HG03045 (cell line): ENCODE results near the gene MEIS3.
"Not testable (repeated sequence)": the region's sequence is repeated elsewhere in the genome, so short reads cannot be mapped to it uniquely, and the experiment has no call there.

Source experiments
- ATAC-seq: cut with Tn5 transposase; IDR thresholded peaks from one replicate; pipeline ENCODE4 v1.9.1; 2021; ENCODE audit warnings: mild to moderate bottlenecking, moderate library complexity; ENCODE audit not compliant: unreplicated experiment

The MEIS3 gene

DNA sequence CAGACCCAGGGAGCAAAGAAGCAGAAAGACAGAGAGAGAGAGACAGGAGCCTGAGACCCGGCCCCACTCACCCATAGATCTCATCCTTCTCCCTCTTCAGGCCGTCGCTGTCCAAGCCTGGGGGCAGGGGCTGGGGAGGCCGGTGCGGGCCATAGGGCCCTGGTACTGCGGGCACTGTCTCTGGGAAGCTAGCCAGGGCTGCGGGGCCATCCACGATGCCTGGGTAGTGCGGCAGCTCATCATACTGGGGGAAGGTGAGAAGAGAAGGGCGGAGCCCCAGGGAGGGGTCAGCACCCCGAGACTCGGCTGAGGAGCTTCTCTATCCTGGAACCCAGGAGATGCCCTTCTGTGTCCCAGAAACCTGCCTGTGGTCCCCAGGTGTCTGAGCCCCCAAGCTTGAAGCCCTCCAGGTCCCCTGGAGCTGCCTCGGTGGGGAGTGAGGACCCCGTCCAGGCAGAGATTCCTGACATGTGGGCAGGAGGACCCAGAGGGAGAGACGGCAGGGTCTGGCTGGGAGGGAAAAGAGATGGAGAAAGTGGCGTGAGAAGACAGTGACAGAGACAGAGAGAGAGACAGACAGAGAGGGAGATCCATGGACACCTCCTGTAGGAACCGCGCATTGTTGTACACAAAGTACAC, 2.1 kb downstream of the MEIS3 start:
- ATAC-seq = no peak

DNA sequence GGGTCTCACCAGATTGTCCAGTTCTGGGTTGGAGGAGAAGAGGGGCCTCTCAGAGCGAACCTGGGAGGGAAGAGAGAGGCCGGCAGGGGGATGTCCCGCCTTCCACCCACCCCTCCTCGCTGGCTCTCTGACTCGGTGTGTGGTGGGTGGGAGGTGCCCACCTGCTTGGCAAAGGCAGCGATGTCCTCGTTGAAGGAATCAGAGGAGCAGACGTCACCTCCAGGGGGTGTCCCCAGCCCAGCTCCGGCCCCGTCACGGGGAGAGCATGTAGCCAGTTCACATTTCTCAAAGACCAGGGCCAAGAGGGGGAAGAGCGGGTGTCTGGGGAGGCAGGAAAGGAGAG, 2.7 kb downstream of the MEIS3 start:
- ATAC-seq = no peak

GRCh38 chr19:47415953-47416642, 3.2 kb downstream of the MEIS3 start:
- ATAC-seq = no peak

- ATAC-seq = no peak
Measured at GRCh38 chr19:47414469-47414868, 4.9 kb downstream of the MEIS3 start.

DNA sequence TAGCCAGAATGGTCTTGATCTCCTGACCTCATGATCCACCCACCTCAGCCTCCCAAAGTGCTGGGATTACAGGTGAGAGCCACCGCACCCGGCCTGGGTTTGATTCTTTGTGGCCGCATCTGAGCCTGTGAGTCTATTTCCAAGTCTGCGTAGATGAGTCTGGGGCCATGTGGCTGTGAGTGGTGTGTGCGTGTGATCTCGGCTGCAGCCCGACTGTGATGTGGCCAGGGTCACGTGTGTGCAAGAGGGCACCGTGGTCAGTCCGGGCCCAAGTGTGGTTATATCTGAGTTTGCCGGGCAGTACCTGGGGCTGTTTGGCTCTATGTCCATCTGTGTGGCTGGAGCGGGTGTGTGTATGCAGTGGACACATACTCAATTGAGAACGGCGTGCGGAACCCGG, 5.4 kb downstream of the MEIS3 start:
- no peak for ATAC-seq

DNA sequence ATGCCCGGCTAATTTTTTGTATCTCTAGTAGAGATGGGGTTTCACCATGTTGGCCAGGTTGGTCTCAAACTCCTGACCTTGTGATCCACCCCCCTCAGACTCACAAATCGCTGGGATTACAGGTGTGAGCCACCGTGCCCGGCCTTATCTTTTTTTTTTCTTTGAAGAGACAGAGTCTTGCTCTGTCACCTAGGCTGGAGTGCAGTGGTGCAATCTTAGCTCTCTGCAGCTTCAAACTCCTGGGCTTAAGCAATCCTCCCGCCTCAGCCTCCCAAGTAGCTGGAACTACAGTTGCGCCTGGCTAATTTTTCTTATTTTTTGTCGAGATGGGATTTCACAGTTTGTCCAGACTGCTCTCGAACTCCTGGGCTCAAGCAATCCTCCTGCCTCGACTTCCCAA, 7.6 kb downstream of the MEIS3 start:
- not testable (repeated sequence) for ATAC-seq

DNA sequence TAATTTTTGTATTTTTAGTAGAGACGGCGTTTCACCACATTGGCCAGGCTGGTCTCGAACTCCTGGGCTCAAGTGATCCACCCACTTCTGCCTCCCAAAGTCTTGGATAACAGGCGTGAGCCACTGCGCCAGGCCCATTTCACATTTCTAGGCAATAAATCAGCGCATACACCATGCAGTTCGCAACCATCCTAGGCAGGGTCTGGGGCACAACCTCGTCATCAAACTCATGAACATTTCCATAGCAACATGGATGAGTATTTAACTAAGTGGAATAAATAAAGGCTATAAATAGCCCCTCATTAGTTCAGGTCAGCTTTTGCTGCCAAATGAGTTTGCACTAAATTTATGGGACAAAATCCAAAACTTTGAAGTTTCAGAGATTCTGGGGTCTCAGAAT, 8.2 kb downstream of the MEIS3 start:
- no peak for ATAC-seq

DNA sequence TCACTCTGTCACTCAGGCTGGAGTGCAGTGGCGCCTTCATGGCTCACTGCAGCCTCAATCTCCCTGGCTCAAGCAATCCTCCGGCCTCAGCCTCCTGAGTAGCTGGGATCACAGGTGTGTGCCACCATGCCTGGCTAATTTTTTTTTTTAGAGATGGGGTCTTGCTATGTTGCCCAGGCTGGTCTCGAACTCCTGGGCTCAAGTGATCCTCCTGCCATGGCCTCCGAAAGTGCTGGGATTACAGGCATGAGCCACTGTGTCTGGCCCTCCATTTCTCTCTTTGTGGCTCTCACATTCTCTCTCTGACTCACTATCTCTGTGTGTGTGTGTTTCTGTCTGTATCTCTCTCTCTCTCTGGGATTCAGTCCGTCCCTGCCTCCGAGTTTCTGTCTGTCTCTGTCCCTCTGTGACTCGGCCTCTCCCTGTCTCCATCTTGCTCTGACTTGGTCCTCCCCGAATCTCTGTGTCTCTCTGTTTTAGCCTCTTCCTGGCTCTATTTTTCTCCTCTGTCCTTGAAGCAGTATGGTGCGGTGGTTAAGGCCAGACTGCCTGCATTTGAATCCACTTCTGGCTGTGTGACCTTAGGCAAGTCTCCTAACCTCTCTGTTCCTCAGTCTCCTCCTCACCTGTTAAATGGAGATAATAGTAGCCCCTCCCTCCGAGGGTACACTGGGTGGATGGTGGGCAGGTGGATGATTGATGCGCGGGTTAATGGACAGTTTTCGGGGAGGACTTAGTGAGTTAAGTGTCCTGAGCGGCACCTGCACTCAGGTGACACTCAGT, 11.0 kb downstream of the MEIS3 start:
- no peak for ATAC-seq

DNA sequence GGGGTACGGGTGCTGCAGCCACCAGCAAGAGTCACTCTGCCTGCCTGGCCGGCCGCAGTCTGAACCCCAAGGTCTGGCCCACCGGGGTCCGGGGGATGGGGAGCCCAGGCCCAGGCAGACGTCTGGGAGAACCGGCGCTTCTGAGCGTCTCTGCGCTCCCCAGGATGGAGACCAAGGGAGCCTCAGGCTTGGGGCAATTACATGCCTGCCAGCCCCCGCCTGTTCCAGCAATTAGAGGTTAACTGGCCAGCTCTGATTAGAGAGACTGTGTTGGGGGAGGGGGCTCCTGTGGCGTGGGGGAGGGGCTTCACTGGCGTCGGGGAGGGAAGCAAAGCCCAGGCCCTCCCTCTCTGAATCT, 11.9 kb downstream of the MEIS3 start:
- ATAC-seq = no peak

- ATAC-seq = no peak
Measured at GRCh38 chr19:47406711-47407416, 12.5 kb downstream of the MEIS3 start.

GRCh38 chr19:47405854-47406417, 13.4 kb downstream of the MEIS3 start:
- no peak for ATAC-seq

GRCh38 chr19:47405197-47405550, 14.2 kb downstream of the MEIS3 start:
- ATAC-seq = no peak

DNA sequence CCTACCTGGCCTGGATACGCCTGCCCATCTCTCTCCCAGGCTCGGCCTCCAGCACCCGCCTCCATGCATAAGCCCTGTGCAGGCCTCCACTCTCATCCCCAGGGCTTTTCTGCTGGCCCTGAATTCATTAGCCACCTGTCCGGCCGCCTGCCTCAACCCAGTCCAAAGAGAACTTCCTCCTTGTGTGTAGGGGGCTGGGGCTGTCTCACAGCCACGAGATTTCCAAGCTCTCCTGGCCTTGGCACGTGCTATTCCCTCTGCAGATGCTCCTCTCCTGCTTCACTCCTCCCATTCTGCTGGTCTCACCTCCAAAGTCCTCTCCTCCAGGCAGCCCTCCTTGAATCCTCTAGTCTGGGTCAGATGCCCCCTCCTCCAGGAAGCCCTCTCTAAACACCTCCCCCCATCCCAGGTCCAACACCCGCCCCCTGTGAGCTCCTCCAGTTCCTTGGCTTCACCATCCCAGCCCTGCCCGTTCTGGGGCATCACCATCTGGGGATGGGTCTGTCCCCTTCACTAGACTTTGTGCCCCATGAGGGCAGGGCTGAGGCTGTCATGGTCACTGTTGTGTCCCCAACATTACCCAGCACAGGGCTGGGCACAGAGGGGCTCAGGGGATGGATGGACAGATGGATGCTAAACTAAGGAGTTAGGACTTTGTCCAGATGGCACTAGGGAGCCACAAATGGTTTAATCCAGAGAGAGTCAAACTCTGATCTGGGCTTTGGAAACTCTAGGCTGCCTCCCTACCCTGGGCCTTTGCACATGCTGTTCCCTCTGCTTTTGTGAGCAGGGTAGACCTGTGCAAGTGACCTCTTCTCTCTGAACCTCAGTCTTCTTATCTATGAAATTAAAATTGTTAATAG, 14.8 kb downstream of the MEIS3 start:
- ATAC-seq = no peak

DNA sequence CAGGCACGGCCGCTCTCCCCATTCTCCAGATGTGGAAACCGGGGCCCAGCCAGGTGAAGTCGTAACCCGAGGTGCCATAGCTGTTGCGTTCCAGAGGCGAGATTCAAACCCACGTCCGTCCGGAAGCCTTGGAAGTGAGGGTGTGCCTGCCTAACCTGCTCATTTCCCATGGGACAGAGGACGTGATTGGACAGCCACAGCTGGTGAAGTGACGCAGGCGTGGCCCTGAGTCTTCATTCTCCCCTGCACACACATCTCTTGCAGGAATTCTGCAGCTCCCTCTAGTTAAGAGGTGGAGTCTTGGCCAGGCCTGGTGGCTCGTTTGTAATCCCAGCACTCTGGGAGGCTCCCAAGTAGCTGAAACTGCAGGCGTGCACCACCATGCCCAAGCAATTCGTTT, 16.8 kb downstream of the MEIS3 start:
- ATAC-seq = no peak

GRCh38 chr19:47398707-47399597, 20.4 kb downstream of the MEIS3 start:
- ATAC-seq = no peak

- ATAC-seq = no peak
Measured at GRCh38 chr19:47391510-47392223, 27.7 kb downstream of the MEIS3 start.

DNA sequence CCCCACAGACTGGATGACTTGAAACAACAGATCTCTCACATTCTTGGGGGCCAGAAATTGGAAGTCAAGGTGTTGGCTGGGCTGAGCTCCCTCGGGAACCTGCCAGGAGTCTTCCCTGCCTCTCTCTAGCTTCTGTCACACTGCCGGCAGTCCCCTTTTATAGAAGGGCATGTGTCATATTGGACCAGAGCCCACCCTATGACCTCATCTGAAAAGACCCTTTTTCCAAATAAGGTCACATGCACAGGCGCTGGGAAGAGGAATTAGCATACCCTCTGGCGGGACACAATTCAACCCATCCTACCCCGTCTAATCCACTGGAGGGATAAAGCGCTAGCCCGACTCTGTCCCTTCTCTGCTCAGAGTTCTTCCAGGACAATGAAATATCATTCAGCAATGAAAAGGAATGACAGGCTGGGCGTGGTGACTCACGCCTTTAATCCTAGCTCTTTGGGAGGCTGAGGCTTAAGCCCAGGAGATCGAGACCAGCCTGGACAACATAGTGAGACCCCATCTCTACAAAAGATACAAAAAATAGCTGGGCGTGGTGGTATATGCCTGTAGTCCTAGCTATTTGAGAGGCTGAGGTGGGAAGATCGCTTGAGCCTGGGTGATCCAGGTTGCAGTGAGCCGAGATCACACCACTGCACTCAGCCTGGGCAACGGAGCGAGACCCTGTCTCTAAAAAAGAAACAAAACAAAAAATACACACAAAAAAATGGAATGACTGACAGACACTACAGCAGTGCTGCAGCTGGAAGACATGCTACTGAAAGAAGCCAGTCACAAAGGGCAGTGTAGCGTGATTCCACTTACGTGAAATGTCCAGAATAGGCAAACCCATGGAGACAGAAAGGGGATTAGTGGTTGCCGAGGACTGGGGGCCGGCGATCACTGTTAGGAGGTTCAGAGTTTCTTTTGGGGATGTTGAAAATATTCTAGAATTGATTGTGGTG, 28.5 kb downstream of the MEIS3 start:
- no peak for ATAC-seq

GRCh38 chr19:47389150-47389556, 30.2 kb downstream of the MEIS3 start:
- no peak for ATAC-seq
